Stimulated activated CD4-positive, alpha-beta T cell treated with anti-CD3 and anti-CD28 coated beads, TNF-alpha, amount 100 ng/mL, for 4 hours (primary cell): ENCODE data around the gene GAB4.

ENCODE experiments used
- DNase-seq, 3 experiments: peaks; one replicate each; pipeline ENCODE4 v3.0.0-alpha.2; 2020; ENCODE audit warnings: low read depth in 3 of 3

The GAB4 gene

DNA sequence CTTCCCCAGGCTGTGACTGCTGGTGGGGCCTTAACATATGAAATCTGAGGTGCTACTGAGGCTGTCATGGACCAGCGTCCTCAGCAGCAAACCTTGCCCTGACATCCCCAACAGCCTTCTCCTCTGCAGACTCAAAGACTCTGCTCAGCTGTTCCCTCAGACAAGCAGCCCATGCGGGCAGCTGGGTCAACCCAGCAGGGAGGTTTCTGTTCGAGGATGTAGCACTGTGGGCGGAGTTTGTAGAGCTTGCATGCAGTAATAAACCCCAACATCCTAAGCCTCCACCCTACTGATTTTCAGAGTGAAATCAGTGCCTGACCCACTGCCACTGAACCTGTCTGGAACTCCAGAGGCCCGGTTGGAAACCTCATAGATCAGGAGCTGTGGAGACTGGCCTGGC is 94.0 kb downstream of the GAB4 start:
- no peak for DNase-seq

DNA sequence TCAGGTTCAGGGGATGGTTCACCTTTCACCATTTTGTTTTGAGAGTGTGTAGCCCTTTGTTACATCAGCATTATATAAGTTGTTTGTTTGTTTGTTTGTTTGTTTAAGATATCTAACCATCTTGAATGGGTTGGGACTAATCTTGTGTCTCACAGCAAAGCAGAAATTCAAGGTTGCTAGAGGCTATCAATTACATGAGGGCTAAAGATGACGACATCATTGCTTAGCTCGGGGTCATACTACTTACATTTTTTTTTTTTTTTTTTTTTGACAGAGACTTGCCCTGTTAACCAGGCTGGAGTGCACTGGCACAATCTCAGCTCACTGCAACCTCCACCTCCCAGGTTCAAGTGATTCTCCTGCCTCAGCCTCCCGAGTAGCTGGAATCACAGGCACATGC is 95.7 kb downstream of the GAB4 start:
- no peak for DNase-seq
